Measurements from ENCODE around the gene RNF182.
"Not testable (repeated sequence)": the region's sequence is repeated elsewhere in the genome, so short reads cannot be mapped to it uniquely, and the experiment has no call there.

The RNF182 gene

GRCh38 chr6:13972602-13973001 is 47.9 kb downstream of the RNF182 start:
- not testable (repeated sequence) for DNase-seq

DNA sequence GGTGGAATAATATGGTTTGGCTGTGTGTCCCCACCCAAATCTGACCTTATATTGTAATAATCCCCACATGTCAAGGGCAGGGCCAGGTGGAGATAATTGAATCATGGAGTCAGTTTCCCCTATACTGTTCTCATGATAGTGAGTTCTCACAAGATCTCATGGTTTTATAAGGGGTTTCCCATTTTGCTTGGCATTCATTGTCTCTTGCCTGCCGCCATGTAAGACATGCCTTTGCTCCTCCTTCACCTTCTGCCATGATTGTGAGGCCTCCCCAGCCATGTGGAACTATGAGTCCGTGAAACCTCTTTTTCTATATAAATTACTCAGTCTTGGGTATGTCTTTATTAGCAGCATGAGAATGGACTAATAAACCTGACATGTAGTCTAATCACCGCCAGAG is 48.7 kb downstream of the RNF182 start:
- DNase-seq: not testable (repeated sequence)

- no peak for DNase-seq
These were observed 53.4 kb downstream of the RNF182 start for GRCh38 chr6:13978102-13978640.

- DNase-seq: no peak
These were observed 54.0 kb downstream of the RNF182 start for GRCh38 chr6:13978787-13979186.

DNA sequence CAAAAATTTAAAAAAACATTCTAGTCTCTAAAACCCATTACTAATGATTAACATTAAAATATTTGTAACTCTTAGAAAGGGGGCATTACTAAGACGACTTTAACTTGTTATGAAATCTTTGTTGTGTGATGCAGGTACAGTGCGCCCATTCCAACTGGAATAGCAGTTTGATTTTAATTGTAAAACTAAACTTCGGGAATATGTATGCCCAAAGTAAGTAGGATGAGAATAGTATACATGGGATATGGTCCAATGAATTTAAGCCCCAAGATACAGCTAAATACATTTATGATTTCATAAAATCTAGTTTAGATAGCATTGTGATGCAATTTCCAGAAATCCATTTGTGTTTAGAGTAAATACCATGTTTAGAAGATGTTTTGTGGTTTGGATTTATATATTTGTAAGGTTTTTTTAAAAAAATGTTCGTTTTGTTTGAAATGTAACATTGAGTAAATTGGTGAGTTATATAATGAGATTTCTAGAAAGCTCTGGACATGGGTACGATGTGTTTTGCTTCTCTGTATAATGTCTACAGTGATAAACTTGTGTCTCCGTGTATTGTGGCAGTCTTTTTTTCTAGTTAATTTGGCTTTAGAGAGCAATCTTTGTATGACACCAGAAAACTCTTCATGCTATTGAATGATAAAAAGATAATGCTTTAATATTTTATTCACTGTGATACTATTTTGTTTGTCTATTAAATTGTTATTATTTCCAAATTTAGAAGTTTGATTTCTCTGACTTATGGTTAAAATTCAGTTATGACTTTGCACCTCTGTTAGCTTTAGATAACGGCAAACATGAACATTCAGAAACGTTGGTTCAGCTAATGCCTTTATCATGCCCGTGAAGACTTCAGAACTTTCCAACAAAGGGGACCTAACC is 54.8 kb downstream of the RNF182 start:
- DNase-seq: no peak

DNA sequence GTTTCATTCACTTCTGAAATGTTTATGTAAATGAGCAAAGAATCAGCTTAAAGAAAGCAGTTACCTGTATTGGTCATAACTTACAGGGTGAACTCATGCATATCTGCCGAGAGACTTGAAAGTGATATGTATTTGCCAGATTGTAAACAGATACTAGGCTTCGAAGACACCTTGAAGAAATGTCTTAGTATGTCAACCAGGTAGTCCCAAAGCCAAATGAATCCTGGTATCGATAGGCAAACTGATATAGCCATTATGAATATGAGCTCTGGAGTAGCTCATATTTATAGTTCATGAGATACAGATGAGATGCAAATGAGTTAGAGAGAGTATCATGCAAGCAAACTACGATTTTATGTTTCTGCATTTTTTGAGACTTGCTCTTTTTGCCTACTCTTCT is 55.8 kb downstream of the RNF182 start:
- no peak for DNase-seq

GRCh38 chr6:13985663-13986325 is 61.0 kb downstream of the RNF182 start:
- no peak for DNase-seq

DNA sequence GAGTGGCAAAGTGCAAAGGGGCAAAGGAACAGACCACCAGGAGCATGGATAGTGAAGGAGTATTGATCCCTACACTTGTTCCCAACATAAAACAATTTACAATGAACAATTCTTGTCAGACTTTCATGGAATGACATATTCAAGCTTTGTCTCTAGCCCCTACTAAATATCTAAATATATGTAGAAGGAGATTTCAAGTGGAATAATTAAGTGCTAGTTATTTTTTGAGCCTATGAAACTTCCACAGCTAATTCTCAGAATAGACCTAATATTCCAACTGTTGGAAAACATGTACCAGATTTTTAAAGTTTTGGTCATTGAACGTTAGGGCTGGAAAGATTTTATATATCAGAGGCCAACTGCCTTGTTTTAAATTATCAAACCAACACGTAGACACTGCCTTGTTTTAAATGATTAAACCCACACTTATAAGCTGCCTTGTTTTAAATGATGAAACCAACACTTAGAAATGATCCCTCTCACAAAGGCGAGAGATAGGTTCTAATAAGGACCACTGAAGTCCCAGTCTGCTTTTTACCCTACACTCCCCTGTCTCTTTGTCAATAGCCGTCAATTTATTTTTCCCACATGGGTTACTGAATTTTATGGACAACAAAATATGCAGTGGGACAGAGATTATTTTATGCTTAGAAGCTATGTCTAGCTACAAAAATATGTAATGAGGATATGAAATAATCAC is 62.1 kb downstream of the RNF182 start:
- no peak for DNase-seq

GRCh38 chr6:13987400-13987865 is 62.7 kb downstream of the RNF182 start:
- DNase-seq: no peak

- DNase-seq: no peak
These were observed 63.4 kb downstream of the RNF182 start for GRCh38 chr6:13988049-13988738.

- DNase-seq: no peak
These were observed 64.2 kb downstream of the RNF182 start for GRCh38 chr6:13988908-13989307.

GRCh38 chr6:13989496-13990144 is 64.9 kb downstream of the RNF182 start:
- no peak for DNase-seq

- DNase-seq: no peak
These were observed 66.0 kb downstream of the RNF182 start for GRCh38 chr6:13990796-13991195.

- no peak for DNase-seq
These were observed 66.6 kb downstream of the RNF182 start for GRCh38 chr6:13991393-13991792.

DNA sequence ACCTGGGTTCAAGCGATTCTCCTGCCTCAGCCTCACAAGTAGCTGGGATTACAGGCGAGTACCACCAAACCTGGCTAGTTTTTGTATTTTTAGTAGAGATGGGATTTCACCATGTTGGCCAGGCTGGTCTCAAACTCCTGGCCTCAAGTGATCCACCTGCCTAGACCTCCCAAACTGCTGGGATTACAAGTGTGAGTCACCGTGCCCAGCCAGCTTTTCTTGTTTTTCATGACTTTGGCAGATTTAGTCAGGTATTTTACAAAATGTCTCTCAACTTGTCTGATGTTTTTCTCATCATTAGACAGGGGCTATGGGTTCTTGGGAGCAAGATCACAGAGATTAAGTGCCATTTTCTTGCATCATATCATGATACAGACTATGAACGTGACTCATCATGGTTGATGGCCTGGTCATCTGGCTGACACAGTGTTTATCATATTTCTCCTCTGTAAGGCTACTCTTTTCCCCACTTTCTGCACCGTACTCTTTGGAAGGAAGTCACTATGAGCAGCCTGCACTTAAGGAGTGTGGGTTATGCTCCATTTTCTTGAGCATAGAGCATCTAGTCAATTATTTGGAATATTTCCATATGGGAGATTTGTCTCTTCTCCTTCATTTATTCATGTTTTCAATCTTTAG is 67.8 kb downstream of the RNF182 start:
- DNase-seq: no peak

GRCh38 chr6:13993416-13993815 is 68.7 kb downstream of the RNF182 start:
- DNase-seq: no peak

DNA sequence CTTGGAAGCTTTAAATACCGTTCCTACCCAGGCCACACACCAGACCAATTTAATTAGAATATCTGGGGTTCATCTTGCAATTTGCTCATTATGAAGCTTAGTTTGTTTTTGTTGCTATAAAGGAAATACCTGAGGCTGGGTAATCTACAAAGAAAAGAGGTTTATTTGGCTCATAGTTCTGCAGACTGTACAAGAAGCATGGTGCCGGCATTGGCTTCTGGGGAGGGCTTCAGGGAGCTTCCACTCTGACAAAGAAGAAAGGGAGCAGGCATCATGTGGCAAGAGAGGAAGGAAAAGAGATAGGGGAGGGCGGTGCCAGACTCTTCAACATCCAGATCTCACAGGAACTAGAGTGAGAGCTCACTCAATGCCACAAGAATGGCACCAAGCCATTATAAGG is 73.6 kb downstream of the RNF182 start:
- DNase-seq: no peak

DNA sequence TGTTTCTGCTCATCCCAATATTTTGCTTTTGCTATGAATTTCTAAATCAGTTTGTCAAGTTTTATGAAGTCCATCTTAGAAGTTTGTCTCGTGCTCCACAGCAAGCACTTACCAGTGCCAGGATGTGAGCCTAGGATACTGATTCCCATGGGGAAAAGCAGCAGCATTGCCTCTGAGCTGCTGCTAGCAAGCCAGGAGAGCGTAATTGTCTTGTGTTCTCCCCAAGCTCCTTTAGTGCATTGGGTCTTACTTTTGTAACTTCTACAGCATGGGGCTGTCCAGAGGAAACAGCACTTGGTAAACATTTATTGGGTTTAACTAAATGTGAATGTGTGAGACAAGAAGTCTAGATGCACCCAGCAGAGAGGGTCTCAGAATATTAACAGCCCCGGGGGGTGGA is 76.1 kb downstream of the RNF182 start:
- DNase-seq: no peak

DNA sequence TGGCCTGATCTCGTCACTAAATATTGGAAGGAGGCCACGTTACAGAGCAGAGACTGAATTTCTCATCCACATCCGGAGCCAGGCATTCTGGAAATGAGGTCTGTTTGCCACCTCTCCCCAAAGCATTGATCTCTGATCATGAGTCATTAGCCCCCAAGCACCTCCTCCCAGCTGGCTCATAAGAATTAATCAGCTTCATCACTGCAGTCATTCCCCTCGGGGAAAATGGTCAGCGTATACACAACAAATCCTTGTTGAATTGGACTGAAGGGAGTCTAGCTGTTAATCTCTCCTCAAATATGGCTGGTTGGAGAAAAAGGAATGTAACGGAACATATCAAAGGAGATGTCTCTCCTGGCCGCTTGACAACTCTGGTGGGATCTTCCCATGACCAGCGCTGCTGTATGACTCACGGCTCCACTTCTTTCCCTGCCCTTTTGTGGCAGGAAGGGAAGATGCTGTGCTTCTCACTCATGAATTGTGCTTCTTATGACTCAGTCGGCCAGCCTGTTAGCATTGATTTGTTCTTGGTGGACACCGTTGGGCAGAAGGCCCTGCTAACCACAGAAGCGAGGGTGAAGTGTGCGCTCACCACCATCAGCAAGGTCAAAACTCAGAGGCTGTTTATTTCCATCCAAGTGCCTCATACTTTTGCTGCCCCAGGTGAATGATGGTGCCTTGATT is 76.7 kb downstream of the RNF182 start:
- DNase-seq: no peak

- no peak for DNase-seq
These were observed 77.6 kb downstream of the RNF182 start for GRCh38 chr6:14002176-14002947.

Data from bone marrow (tissue), 2 donors.